ENCODE measurements around the gene GRK4. TPM values are rescaled to one million over a fixed set of nuclear protein-coding genes. Genes with fewer than 3 reads are reported as not detected.
A peak's percentile ranks its signal among the peaks of the same experiment; 100 is the strongest.

The GRK4 gene
- total and polyA plus RNA-seq, 10 of the 15 experiments (the other 5 are each of a cell fraction or from before 2014, with no cell fraction given): 1.1 to 4.0 (median 2.5) TPM

DNA sequence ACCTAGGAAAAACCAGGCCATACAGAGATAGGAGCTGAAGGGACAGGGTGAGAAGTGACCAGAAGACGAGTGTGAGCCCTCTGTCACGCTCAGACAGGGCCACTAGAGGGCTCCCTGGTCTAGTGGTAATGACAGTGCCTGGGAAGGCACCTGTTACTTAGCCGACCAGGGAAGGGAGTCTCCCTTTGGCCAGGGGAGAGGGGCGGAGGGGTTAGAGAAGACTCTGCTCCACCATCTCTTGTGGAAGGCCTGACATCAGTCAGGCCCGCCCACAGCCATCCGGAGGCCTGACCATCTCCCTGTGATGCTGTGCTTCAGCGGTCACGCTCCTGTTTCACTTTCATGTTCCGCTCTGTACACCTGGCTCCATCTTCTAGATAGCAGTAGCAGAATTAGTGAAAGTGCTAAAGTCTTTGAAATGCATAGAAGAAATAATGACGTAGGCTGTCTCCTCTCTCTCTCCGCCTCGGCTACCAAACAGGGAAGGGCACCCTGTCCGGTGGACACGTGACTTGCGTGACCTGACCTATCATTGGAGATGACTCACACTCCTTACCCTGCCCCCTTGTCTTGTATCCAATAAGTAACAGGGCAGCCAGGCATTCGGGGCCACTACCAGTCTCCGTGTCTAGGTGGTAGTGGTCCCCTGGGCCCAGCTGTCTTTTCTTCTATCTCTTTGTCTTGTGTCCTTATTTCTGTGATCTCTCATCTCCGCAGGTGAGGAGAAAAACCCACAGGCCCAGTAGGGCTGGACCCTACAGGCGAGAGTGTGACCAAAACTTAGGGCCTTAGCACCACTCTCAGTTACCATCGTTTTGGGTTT lies 84.3 kb downstream of the GRK4 start:
- ATAC-seq: peak; percentile 95
- Histone ChIP-seq H3K9me3 (replicated peaks; ENCODE audit: control insufficient read depth, insufficient read depth, low read length) (peaks cover 8% of the 10 kb centered on the region), H3K4me3 (no peak overlapping the region), H2AFZ (ENCODE audit: control insufficient read depth, low read depth, low read length) (peak overlapping the region; percentile 75), H3K36me3 (ENCODE audit: control insufficient read depth in 2 of 2, insufficient read depth in 2 of 2, low read length in 1 of 2) (no peaks in the 10 kb centered on the region; a peak in 1 of 4 replicates), H3K27ac (ENCODE audit: control insufficient read depth, insufficient read depth) (peak overlapping the region; percentile 86), H4K20me1 (ENCODE audit: control insufficient read depth, insufficient read depth) (no peaks in the 10 kb centered on the region), H3K4me1 (ENCODE audit: control insufficient read depth, insufficient read depth, low read length) (peaks cover 38% of the 10 kb centered on the region), H3K27me3 (replicated peaks in 1 of 2; ENCODE audit: control insufficient read depth in 2 of 2, insufficient read depth in 2 of 2, low read length in 1 of 2) (no peaks in the 10 kb centered on the region), H3K4me2 (ENCODE audit: control insufficient read depth, insufficient read depth) (peak overlapping the region; percentile 91), H3K9ac (ENCODE audit: control insufficient read depth, insufficient read depth, low read length) (peak overlapping the region; percentile 29; the same call in 1 of the 2 replicates), H3K79me2 (ENCODE audit: control insufficient read depth, insufficient read depth, low read length) (peaks cover under 1% of the 10 kb centered on the region)
- ChIA-PET RAD21 (ENCODE audit: unreplicated experiment) (interaction anchor here (0.6 to 2.4 kb wide), 5 partner anchors 11 to 60 kb away, joined by 3 to 7 read pairs (median 3); no protein-coding TSS in a partner anchor), CTCF (interaction anchor here (0.6 to 4.3 kb wide), 15 partner anchors 8 to 98 kb away, joined by 3 to 17 read pairs (median 5); no protein-coding TSS in a partner anchor), SMC1A (ENCODE audit: uncharacterized antibody, unreplicated experiment) (interaction anchor here (0.6 to 3.7 kb wide), 7 partner anchors 10 to 809 kb away, joined by 3 to 11 read pairs (median 4); no protein-coding TSS in a partner anchor), POLR2A (interaction anchor here (0.6 to 2.1 kb wide), 4 partner anchors 26 to 323 kb away, joined by 3 to 7 read pairs (median 4); partner anchors contain the start of genes HTT and HTT-AS)
- 7% methylated on average over 20 of the region's 20 CpGs for WGBS (ENCODE audit: insufficient coverage, insufficient replicate concordance, low lambda C conversion rate, missing lambda C conversion rate)
- peak; percentile 99 for DNase-seq (ENCODE audit: low read depth, low spot score)
- in situ Hi-C loops (cut with MboI) (loop anchor here (5.0 kb wide), 1 partner anchor 35 kb away; no protein-coding TSS in a partner anchor), intact Hi-C loops (cut with micrococcal nuclease; ENCODE audit: unreplicated experiment) (loop anchor here (1.0 to 10.0 kb wide), 4 partner anchors 30 to 283 kb away; no protein-coding TSS in a partner anchor)
- no TSS peak for BruUV-seq (replicated peaks)
- FAIRE-seq: peak; percentile 94
- TF ChIP-seq POLR2A (IDR thresholded peaks at IDR 0.05; ENCODE audit: low read depth, low read length): peak; percentile 51; the same call in 1 of the 2 replicates
- TF ChIP-seq FOS (IDR thresholded peaks at IDR 0.05; ENCODE audit: borderline replicate concordance, extremely low read depth, insufficient read length): no peak
- TF ChIP-seq PKNOX1 (IDR thresholded peaks at IDR 0.05): peak; percentile 65
- peak; percentile 85 for TF ChIP-seq SMARCA5 (IDR thresholded peaks at IDR 0.05)
- TF ChIP-seq ATF2 (IDR thresholded peaks at IDR 0.05; ENCODE audit: low read length): no peak
- TF ChIP-seq TCF7 (IDR thresholded peaks at IDR 0.05; ENCODE audit: borderline replicate concordance): no peak; the same call in 1 of the 2 replicates
- no peak for TF ChIP-seq BRCA1 (IDR thresholded peaks at IDR 0.05; ENCODE audit: low read depth, low read length)
- TF ChIP-seq IRF4 (IDR thresholded peaks at IDR 0.05; ENCODE audit: low read depth, low read length): peak; percentile 53; the same call in 1 of the 2 replicates
- peak; percentile 79 to 94 for TF ChIP-seq BHLHE40 (IDR thresholded peaks at IDR 0.05; ENCODE audit: borderline replicate concordance in 1 of 2, low read depth in 2 of 2, low read length in 1 of 2)
- TF ChIP-seq TAF1 (IDR thresholded peaks at IDR 0.05; ENCODE audit: borderline replicate concordance, low read depth, low read length): no peak
- TF ChIP-seq BACH1 (IDR thresholded peaks at IDR 0.05; ENCODE audit: borderline replicate concordance): peak; percentile 19; the same call in 1 of the 2 replicates
- no peak for TF ChIP-seq SREBF2 (IDR thresholded peaks at IDR 0.05; ENCODE audit: low read length)
- TF ChIP-seq RAD51 (IDR thresholded peaks at IDR 0.05): peak; percentile 98
- TF ChIP-seq SUZ12 (IDR thresholded peaks at IDR 0.05; ENCODE audit: unreplicated experiment): no peak
- TF ChIP-seq MTA3 (IDR thresholded peaks at IDR 0.05; ENCODE audit: borderline replicate concordance, low read length): no peak
- TF ChIP-seq ZBED1 (IDR thresholded peaks at IDR 0.05; ENCODE audit: borderline replicate concordance): peak; percentile 88; the same call in 1 of the 2 replicates
- no peak for TF ChIP-seq YBX1 (IDR thresholded peaks at IDR 0.05)
- TF ChIP-seq FOXK2 (IDR thresholded peaks at IDR 0.05): peak; percentile 49; the same call in 1 of the 2 replicates
- peak; percentile 71 for TF ChIP-seq MEF2B (IDR thresholded peaks at IDR 0.05; ENCODE audit: partially characterized antibody, poor library complexity, severe bottlenecking)
- TF ChIP-seq CREB1 (IDR thresholded peaks at IDR 0.05; ENCODE audit: low read depth): no peak
- no peak for TF ChIP-seq NFXL1 (IDR thresholded peaks at IDR 0.05; ENCODE audit: borderline replicate concordance)
- TF ChIP-seq SIN3A (IDR thresholded peaks at IDR 0.05; ENCODE audit: low read depth, low read length): no peak
- TF ChIP-seq NRF1 (conservative IDR thresholded peaks at IDR 0.05; ENCODE audit: low read depth, low read length): no peak
- no peak; the same call in 1 of the 2 replicates for TF ChIP-seq CHD2 (IDR thresholded peaks at IDR 0.05; ENCODE audit: borderline replicate concordance, low read depth, low read length)
